KMS-11 (cell line): Measurements from ENCODE around the gene PLEKHG7.

Source experiments
- H2AFZ ChIP-seq: fragments of 200-600 bp; sonication (generic); 2 replicates; pipeline ENCODE4 v1.6.1; 2016; ENCODE audit warnings: antibody characterized with exemption, mixed run types, low read depth
- H3K27ac ChIP-seq: fragments of 200-600 bp; sonication (generic); 2 replicates; pipeline ENCODE4 v1.6.1; 2016; ENCODE audit warnings: mild to moderate bottlenecking, mixed run types
- H3K27me3 ChIP-seq: fragments of 200-600 bp; sonication (generic); 2 replicates; pipeline ENCODE4 v1.6.1; 2017; ENCODE audit warnings: mild to moderate bottlenecking, low read depth, mixed run types, moderate library complexity; ENCODE audit not compliant: insufficient read depth
- H3K36me3 ChIP-seq: fragments of 200-600 bp; sonication (generic); 2 replicates; pipeline ENCODE4 v1.6.1; 2017; ENCODE audit warnings: mild to moderate bottlenecking, mixed run types; ENCODE audit not compliant: insufficient read depth
- H3K4me1 ChIP-seq: fragments of 200-600 bp; sonication (generic); 2 replicates; pipeline ENCODE4 v1.6.1; 2016; ENCODE audit warnings: mild to moderate bottlenecking, low read depth, mixed run types; ENCODE audit not compliant: poor library complexity, severe bottlenecking
- H3K4me2 ChIP-seq: fragments of 200-600 bp; sonication (generic); 2 replicates; pipeline ENCODE4 v1.7.0; 2016; ENCODE audit warnings: mild to moderate bottlenecking, mixed run types
- H3K4me3 ChIP-seq: fragments of 200-600 bp; sonication (generic); IDR thresholded peaks from 2 replicates; pipeline ENCODE4 v1.6.1; 2017; ENCODE audit warnings: low read depth, low read length, mixed read lengths; ENCODE audit not compliant: insufficient read depth
- H3K79me2 ChIP-seq: fragments of 200-600 bp; sonication (generic); 2 replicates; pipeline ENCODE4 v1.6.1; 2016; ENCODE audit warnings: low read depth, mixed run types; ENCODE audit not compliant: insufficient read depth
- H3K9ac ChIP-seq: fragments of 200-600 bp; sonication (generic); 2 replicates; pipeline ENCODE4 v1.6.1; 2016; ENCODE audit warnings: mild to moderate bottlenecking, mixed run types
- H4K20me1 ChIP-seq: fragments of 200-600 bp; sonication (generic); 2 replicates; pipeline ENCODE4 v1.6.1; 2016; ENCODE audit warnings: mild to moderate bottlenecking, mixed run types; ENCODE audit not compliant: insufficient read depth
- CTCF ChIP-seq: fragments of 200-600 bp; sonication (generic); conservative IDR thresholded peaks from 2 replicates; pipeline ENCODE4 v1.6.1; 2017; ENCODE audit warnings: low read depth, mild to moderate bottlenecking, antibody characterized with exemption, low read length, moderate library complexity, mixed read lengths

The PLEKHG7 gene

GRCh38 chr12:92690601-92691000 is 12.2 kb upstream of the PLEKHG7 start:
- TF ChIP-seq CTCF, result no peak
- Histone ChIP-seq H3K27me3 (no peaks in the 10 kb centered on the region), H3K4me2 (no peak overlapping the region), H3K9ac (no peak overlapping the region), H3K27ac (no peak overlapping the region), H3K79me2 (no peaks in the 10 kb centered on the region), H3K36me3 (no peaks in the 10 kb centered on the region), H4K20me1 (no peaks in the 10 kb centered on the region), H2AFZ (no peak overlapping the region), H3K4me3 (no peak overlapping the region), H3K4me1 (no peaks in the 10 kb centered on the region)

DNA sequence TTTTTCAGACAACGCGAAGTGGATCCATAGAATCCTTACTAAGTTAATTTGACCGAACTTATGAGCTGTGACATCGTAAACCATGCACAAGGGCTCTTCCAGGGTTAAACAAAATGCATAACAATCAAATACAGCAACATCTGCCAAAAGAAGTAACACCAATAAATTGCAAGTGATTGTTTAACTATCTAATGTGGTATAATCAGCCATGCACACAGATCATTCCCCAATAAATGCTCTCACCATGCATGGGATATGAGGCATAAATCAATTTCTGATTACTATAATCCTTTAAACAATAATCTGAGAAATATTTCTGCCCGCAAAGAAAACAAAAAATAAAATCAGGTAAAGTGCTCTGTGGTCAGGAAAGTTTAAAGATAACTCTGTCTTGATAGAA is 7.7 kb upstream of the PLEKHG7 start:
- no peak overlapping the region for H3K4me2 ChIP-seq
- no peak overlapping the region for H3K9ac ChIP-seq
- no peak overlapping the region for H3K4me3 ChIP-seq
- H3K27me3 ChIP-seq, result no peaks in the 10 kb centered on the region
- no peaks in the 10 kb centered on the region for H3K4me1 ChIP-seq
- H3K27ac ChIP-seq, result no peak overlapping the region
- no peak for TF ChIP-seq CTCF
- no peaks in the 10 kb centered on the region for H3K79me2 ChIP-seq
- H3K36me3 ChIP-seq, result no peaks in the 10 kb centered on the region
- no peak overlapping the region for H2AFZ ChIP-seq
- H4K20me1 ChIP-seq, result no peaks in the 10 kb centered on the region

GRCh38 chr12:92695577-92695976 is 7.2 kb upstream of the PLEKHG7 start:
- no peak overlapping the region for H2AFZ ChIP-seq
- no peak overlapping the region for H3K9ac ChIP-seq
- H3K36me3 ChIP-seq, result no peaks in the 10 kb centered on the region
- H3K4me1 ChIP-seq, result no peaks in the 10 kb centered on the region
- no peaks in the 10 kb centered on the region for H3K27me3 ChIP-seq
- no peaks in the 10 kb centered on the region for H3K79me2 ChIP-seq
- no peak overlapping the region for H3K27ac ChIP-seq
- H3K4me2 ChIP-seq, result no peak overlapping the region
- TF ChIP-seq CTCF, result no peak
- H4K20me1 ChIP-seq, result no peaks in the 10 kb centered on the region
- H3K4me3 ChIP-seq, result no peak overlapping the region

DNA sequence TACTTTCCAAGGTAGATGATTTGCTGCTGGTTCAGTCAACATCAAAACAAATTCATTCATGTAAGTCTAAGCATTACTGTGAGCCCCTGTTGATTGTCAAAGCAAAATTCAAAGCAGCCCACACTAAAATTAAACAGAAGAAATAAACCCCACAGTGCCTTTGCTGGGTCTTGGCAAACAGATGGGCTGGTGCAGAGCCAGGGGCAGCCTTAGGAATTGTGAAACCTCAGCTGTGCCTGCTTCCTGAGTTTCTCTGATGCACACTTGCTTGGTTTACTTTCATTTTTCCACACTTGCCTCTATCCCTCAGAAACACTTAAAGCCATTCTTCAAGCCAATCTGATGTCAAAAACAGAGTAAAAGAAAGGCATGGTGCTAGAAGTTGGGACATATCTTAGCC is 6.6 kb upstream of the PLEKHG7 start:
- Histone ChIP-seq H3K9ac (no peak overlapping the region), H3K36me3 (no peaks in the 10 kb centered on the region), H3K27ac (no peak overlapping the region), H3K4me3 (no peak overlapping the region), H2AFZ (no peak overlapping the region), H3K4me1 (no peaks in the 10 kb centered on the region), H4K20me1 (no peaks in the 10 kb centered on the region), H3K27me3 (no peaks in the 10 kb centered on the region), H3K79me2 (no peaks in the 10 kb centered on the region), H3K4me2 (no peak overlapping the region)
- no peak for TF ChIP-seq CTCF

DNA sequence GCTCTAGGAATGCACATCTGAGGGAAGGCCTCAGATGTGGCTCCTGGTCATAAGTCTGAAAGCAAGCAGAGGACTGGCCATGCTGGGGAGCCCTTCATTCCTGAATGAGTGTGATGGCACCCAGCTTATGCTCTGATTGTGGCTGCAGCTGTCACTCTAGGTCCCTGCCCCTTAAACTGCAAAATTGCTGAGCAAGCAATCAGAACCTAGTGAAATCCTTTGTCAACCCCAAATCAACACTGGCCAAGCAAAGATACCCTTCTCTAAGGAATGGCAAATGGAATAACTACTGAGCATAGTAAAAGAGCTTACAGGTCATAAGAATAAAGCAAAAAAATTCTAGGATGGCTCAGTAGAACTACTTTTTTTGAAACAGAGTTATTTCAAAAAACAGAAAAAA is 4.3 kb upstream of the PLEKHG7 start:
- H3K79me2 ChIP-seq, result no peaks in the 10 kb centered on the region
- H3K9ac ChIP-seq, result no peak overlapping the region
- no peaks in the 10 kb centered on the region for H3K36me3 ChIP-seq
- no peak overlapping the region for H3K4me3 ChIP-seq
- no peak overlapping the region for H2AFZ ChIP-seq
- H3K4me2 ChIP-seq, result no peak overlapping the region
- peaks cover 13% of the 10 kb centered on the region for H3K4me1 ChIP-seq
- no peak overlapping the region for H3K27ac ChIP-seq
- no peak for TF ChIP-seq CTCF
- H4K20me1 ChIP-seq, result no peaks in the 10 kb centered on the region
- H3K27me3 ChIP-seq, result no peaks in the 10 kb centered on the region
